H1 (cell line): ENCODE results near the gene OBSCN. TPM values are rescaled to one million over a fixed set of nuclear protein-coding genes. Genes with fewer than 3 reads are reported as not detected.

ENCODE experiments used
- CTCF ChIA-PET: fragments of 300-600 bp; sonication (Branson Sonifier 250); formaldehyde crosslinking; loops from one replicate; lab custom pipeline; 2021; ENCODE audit not compliant: partially characterized antibody; lab: Charles Lee
- POLR2A ChIA-PET: fragments of 300-600 bp; sonication (Branson Sonifier 250); formaldehyde crosslinking; loops from one replicate; lab custom pipeline; 2021; ENCODE audit warnings: inconsistent platforms; ENCODE audit not compliant: partially characterized antibody; lab: Charles Lee
- DNase-seq, 2 experiments: peaks; one replicate each; pipeline versions ENCODE4 v3.0.0 to v3.0.0-alpha.2; 2010 to 2022; ENCODE audit warnings: low spot score in 2 of 2, low read depth in 1 of 2, mixed read lengths in 1 of 2
- FAIRE-seq: peaks from 2 replicates; lab custom pipeline; 2011; peaks lifted over from hg19 to GRCh38; lab: Jason Lieb, UNC
- H2AFZ ChIP-seq: 2 replicates; pipeline ENCODE4 v1.8.1; 2012; ENCODE audit warnings: low read length, inconsistent platforms
- H2AK5ac ChIP-seq: 2 replicates; pipeline ENCODE4 v1.6.1; 2013; ENCODE audit warnings: low read depth, low read length
- H2BK120ac ChIP-seq: replicated peaks from 2 replicates; pipeline ENCODE3; 2013; ENCODE audit warnings: low read depth, low read length, inconsistent platforms
- H2BK12ac ChIP-seq: 2 replicates; pipeline ENCODE4 v1.6.1; 2013; ENCODE audit warnings: low read depth, low read length
- H2BK15ac ChIP-seq: 2 replicates; pipeline ENCODE4 v1.6.1; 2013; ENCODE audit warnings: low read length
- H2BK20ac ChIP-seq: 2 replicates; pipeline ENCODE4 v1.6.1; 2013; ENCODE audit warnings: low read length
- H2BK5ac ChIP-seq: 2 replicates; pipeline ENCODE4 v1.6.1; 2013; ENCODE audit warnings: low read depth, low read length
- H3K14ac ChIP-seq: 2 replicates; pipeline ENCODE4 v1.6.1; 2013; ENCODE audit warnings: inconsistent platforms; ENCODE audit not compliant: insufficient read length
- H3K18ac ChIP-seq: 2 replicates; pipeline ENCODE4 v1.6.1; 2013; ENCODE audit warnings: low read length; ENCODE audit errors: extremely low read depth
- H3K23ac ChIP-seq: 2 replicates; pipeline ENCODE4 v1.6.1; 2013; ENCODE audit warnings: inconsistent platforms; ENCODE audit not compliant: insufficient read length
- H3K23me2 ChIP-seq: 2 replicates; pipeline ENCODE4 v1.6.1; 2013; ENCODE audit warnings: low read depth, low read length
- H3K27ac ChIP-seq: 2 replicates; pipeline ENCODE4 v1.6.1; 2011; ENCODE audit warnings: low read depth, low read length, inconsistent platforms
- H3K27me3 ChIP-seq, 4 experiments: replicated peaks in 1 of 4; 1 replicate in 1 of 4; 2 replicates in 3 of 4; pipeline versions ENCODE4 v1.6.1 to v1.8.1; 2011 to 2013; ENCODE audit warnings: low read length in 3 of 4, mild to moderate bottlenecking in 3 of 4, inconsistent platforms in 2 of 4, mixed read lengths in 2 of 4, moderate library complexity in 1 of 4; ENCODE audit not compliant: control insufficient read depth in 3 of 4, insufficient read depth in 3 of 4; ENCODE audit errors: extremely low read depth in 1 of 4
- H3K36me3 ChIP-seq, 4 experiments: 2 replicates each; pipeline versions ENCODE4 v1.6.1 to v1.8.1; 2011 to 2013; ENCODE audit warnings: mild to moderate bottlenecking in 4 of 4, low read length in 3 of 4, moderate library complexity in 2 of 4, control low read depth in 1 of 4, inconsistent platforms in 1 of 4; ENCODE audit not compliant: insufficient read depth in 4 of 4, control insufficient read depth in 2 of 4
- H3K4ac ChIP-seq: replicated peaks from 2 replicates; pipeline ENCODE3; 2013; ENCODE audit warnings: low read length, low read depth, mixed read lengths, inconsistent platforms; ENCODE audit not compliant: insufficient read length
- H3K4me1 ChIP-seq, 4 experiments: replicated peaks in 1 of 4; 1 replicate in 1 of 4; 2 replicates in 3 of 4; pipeline versions ENCODE4 v1.6.1 to v1.8.1; 2011 to 2013; ENCODE audit warnings: low read length in 3 of 4, inconsistent platforms in 2 of 4, mixed read lengths in 1 of 4; ENCODE audit not compliant: insufficient read depth in 4 of 4, control insufficient read depth in 3 of 4
- H3K4me2 ChIP-seq, 2 experiments: 2 replicates each; pipeline versions ENCODE4 v1.6.1 to v1.8.1; 2011 to 2013; ENCODE audit warnings: low read depth in 2 of 2, low read length in 2 of 2, control low read depth in 1 of 2, inconsistent platforms in 1 of 2, mild to moderate bottlenecking in 1 of 2; ENCODE audit not compliant: insufficient read depth in 1 of 2
- H3K4me3 ChIP-seq, 4 experiments: fragments of 200-600, 300-600 bp in 1 of 4; sonication (generic), shearing (Covaris generic), sonication (Bioruptor Twin) in 1 of 4; 2 replicates each; pipeline versions ENCODE4 v1.5.1 to v1.8.1; 2011 to 2016; ENCODE audit warnings: low read length in 4 of 4, low read depth in 3 of 4, control low read depth in 2 of 4, inconsistent platforms in 2 of 4, mild to moderate bottlenecking in 2 of 4, mixed read lengths in 1 of 4, moderate library complexity in 1 of 4; ENCODE audit not compliant: insufficient read depth in 2 of 4; ENCODE audit errors: extremely low read depth in 1 of 4
- H3K56ac ChIP-seq: replicated peaks from 2 replicates; pipeline ENCODE3; 2013; ENCODE audit warnings: low read depth, mild to moderate bottlenecking, mixed read lengths, low read length, inconsistent platforms; ENCODE audit not compliant: insufficient read length
- H3K79me1 ChIP-seq: 2 replicates; pipeline ENCODE4 v1.6.1; 2013; ENCODE audit warnings: low read depth, low read length, control low read depth
- H3K79me2 ChIP-seq, 2 experiments: 2 replicates each; pipeline versions ENCODE4 v1.6.1 to v1.8.1; 2012 to 2013; ENCODE audit warnings: low read length in 2 of 2, mild to moderate bottlenecking in 2 of 2, inconsistent platforms in 1 of 2; ENCODE audit not compliant: insufficient read depth in 2 of 2, control insufficient read depth in 1 of 2
- H3K9ac ChIP-seq, 4 experiments: replicated peaks in 1 of 4; 1 replicate in 1 of 4; 2 replicates in 3 of 4; pipeline versions ENCODE4 v1.6.1 to v1.8.1; 2011 to 2013; ENCODE audit warnings: low read depth in 3 of 4, low read length in 3 of 4, control low read depth in 2 of 4, mild to moderate bottlenecking in 2 of 4, moderate library complexity in 2 of 4, inconsistent platforms in 1 of 4; ENCODE audit errors: extremely low read depth in 1 of 4
- H3K9me3 ChIP-seq, 2 experiments: 2 replicates each; pipeline versions ENCODE4 v1.6.1 to v1.8.1; 2012 to 2013; ENCODE audit warnings: mild to moderate bottlenecking in 2 of 2, moderate library complexity in 2 of 2, control low read depth in 1 of 2, inconsistent platforms in 1 of 2, low read depth in 1 of 2, low read length in 1 of 2, mixed read lengths in 1 of 2; ENCODE audit not compliant: insufficient read depth in 2 of 2
- H4K20me1 ChIP-seq, 2 experiments: replicated peaks in 1 of 2; 2 replicates each; pipeline versions ENCODE3 to v1.8.1; 2011 to 2013; ENCODE audit warnings: inconsistent platforms in 2 of 2, low read length in 2 of 2, mild to moderate bottlenecking in 1 of 2; ENCODE audit not compliant: insufficient read depth in 2 of 2, control insufficient read depth in 1 of 2
- H4K5ac ChIP-seq: 2 replicates; pipeline ENCODE4 v1.6.1; 2013; ENCODE audit warnings: low read length, low read depth, mixed read lengths, inconsistent platforms; ENCODE audit not compliant: insufficient read length
- H4K8ac ChIP-seq: 2 replicates; pipeline ENCODE4 v1.8.0; 2013; ENCODE audit warnings: mild to moderate bottlenecking, moderate library complexity, low read length, inconsistent platforms; ENCODE audit not compliant: insufficient read depth; ENCODE audit errors: extremely low read depth
- H4K91ac ChIP-seq: replicated peaks from 2 replicates; pipeline ENCODE3; 2013; ENCODE audit warnings: low read length, mixed read lengths, inconsistent platforms; ENCODE audit not compliant: insufficient read length
- ASH2L ChIP-seq: fragments of 200-600, 300-600 bp; sonication (generic); IDR thresholded peaks from one replicate; pipeline ENCODE4 v1.7.1; 2017; ENCODE audit warnings: low read length
- CHD1 ChIP-seq: IDR thresholded peaks from 2 replicates; pipeline ENCODE4 v1.6.1; 2012; ENCODE audit warnings: low read depth, low read length, improper control_type of control experiment
- EP300 ChIP-seq, 2 experiments: IDR thresholded peaks; 1 replicate in 1 of 2; 2 replicates in 1 of 2; pipeline ENCODE4 v1.6.1; 2011 to 2012; ENCODE audit warnings: low read depth in 2 of 2, low read length in 2 of 2, mild to moderate bottlenecking in 2 of 2, borderline replicate concordance in 1 of 2, inconsistent platforms in 1 of 2, moderate library complexity in 1 of 2
- GABPA ChIP-seq: IDR thresholded peaks from 2 replicates; pipeline ENCODE4 v1.6.1; 2011; ENCODE audit warnings: mild to moderate bottlenecking, low read length, moderate library complexity, borderline replicate concordance; ENCODE audit not compliant: insufficient read depth
- MAFK ChIP-seq: IDR thresholded peaks from 2 replicates; pipeline ENCODE4 v1.6.1; 2012; ENCODE audit warnings: low read depth, mild to moderate bottlenecking, improper control_type of control experiment, low read length
- NANOG ChIP-seq: IDR thresholded peaks from 2 replicates; pipeline ENCODE4 v1.6.1; 2011; ENCODE audit warnings: low read length, low read depth, mild to moderate bottlenecking, inconsistent platforms; ENCODE audit not compliant: insufficient read depth, poor library complexity, severe bottlenecking
- NRF1 ChIP-seq: IDR thresholded peaks from 2 replicates; pipeline ENCODE4 v1.6.1; 2011; ENCODE audit warnings: mild to moderate bottlenecking, low read depth, low read length, improper control_type of control experiment
- PHF8 ChIP-seq: fragments of 200-600 bp; sonication (generic); conservative IDR thresholded peaks from 2 replicates; pipeline ENCODE4 v1.7.1; 2012; ENCODE audit warnings: low read depth, mild to moderate bottlenecking, inconsistent platforms, low read length, moderate library complexity
- RAD21 ChIP-seq, 2 experiments: IDR thresholded peaks in 1 of 2; conservative IDR thresholded peaks in 1 of 2; 2 replicates each; pipeline ENCODE4 v1.6.1; 2011; ENCODE audit warnings: low read depth in 2 of 2, low read length in 2 of 2, improper control_type of control experiment in 1 of 2, inconsistent platforms in 1 of 2, mild to moderate bottlenecking in 1 of 2, moderate library complexity in 1 of 2
- RNF2 ChIP-seq: fragments of 200-900, 300-1000 bp; sonication (generic); IDR thresholded peaks from 2 replicates; pipeline ENCODE4 v1.7.1; 2016; ENCODE audit warnings: borderline replicate concordance, low read depth, mild to moderate bottlenecking, antibody characterized with exemption, low read length; ENCODE audit not compliant: poor library complexity, severe bottlenecking; ENCODE audit errors: missing control alignments
- SAP30 ChIP-seq: fragments of 300-600 bp; sonication (generic); IDR thresholded peaks from 2 replicates; pipeline ENCODE4 v1.7.1; 2012; ENCODE audit warnings: low read length, moderate library complexity, mild to moderate bottlenecking, inconsistent platforms; ENCODE audit not compliant: insufficient read depth, insufficient replicate concordance
- SRF ChIP-seq: IDR thresholded peaks from 2 replicates; pipeline ENCODE4 v1.6.1; 2011; ENCODE audit warnings: mild to moderate bottlenecking, low read depth, low read length, moderate library complexity
- TBP ChIP-seq: IDR thresholded peaks from 2 replicates; pipeline ENCODE4 v1.6.1; 2011; ENCODE audit warnings: low read depth, low read length, improper control_type of control experiment
- WGBS, 2 experiments: shearing (Covaris generic) in 1 of 2; methylation state at CpG; one replicate each; pipeline versions ENCODE4 v1.1.6 to v1.1.7; 2013 to 2015; ENCODE audit warnings: low lambda C conversion rate in 2 of 2, mixed read lengths in 2 of 2, inconsistent platforms in 1 of 2, low coverage in 1 of 2, missing lambda C conversion rate in 1 of 2; ENCODE audit not compliant: insufficient replicate concordance in 2 of 2, insufficient coverage in 1 of 2, insufficient read length in 1 of 2; ENCODE audit errors: extremely low coverage in 1 of 2, missing lambda C conversion rate in 1 of 2; 5-methylcytosine and 5-hydroxymethylcytosine counted together
- polyA plus RNA-seq, 7 experiments: library from polyadenylated mRNA; depleted of rRNA in 3 of 7; stranded (reverse) in 5 of 7; unstranded in 2 of 7; fragments of >200 nt in 5 of 7; fragments of 200-250 nt in 2 of 7; gene quantifications; 1 replicate in 5 of 7; 2 replicates in 1 of 7; 4 replicates in 1 of 7; pipeline versions ENCODE4 v1.2.1 to v1.2.3, GENCODE V29; 2011 to 2013; ENCODE audit warnings: missing spikeins in 2 of 7, mixed read lengths in 2 of 7
- total RNA-seq: library from RNA; stranded (reverse); fragmentation: NEBNext Ultra II Directional; extraction: Animal tissue kit (Norgen Biotek cat#: 25700); gene quantifications from 2 replicates; pipeline ENCODE4 v1.2.1, GENCODE V29; 2021

The OBSCN gene
- total and polyA plus RNA-seq, 2 of the 8 experiments (the other 6 are each of a cell fraction or from before 2014, with no cell fraction given), result 7.5 to 28.4 TPM

DNA sequence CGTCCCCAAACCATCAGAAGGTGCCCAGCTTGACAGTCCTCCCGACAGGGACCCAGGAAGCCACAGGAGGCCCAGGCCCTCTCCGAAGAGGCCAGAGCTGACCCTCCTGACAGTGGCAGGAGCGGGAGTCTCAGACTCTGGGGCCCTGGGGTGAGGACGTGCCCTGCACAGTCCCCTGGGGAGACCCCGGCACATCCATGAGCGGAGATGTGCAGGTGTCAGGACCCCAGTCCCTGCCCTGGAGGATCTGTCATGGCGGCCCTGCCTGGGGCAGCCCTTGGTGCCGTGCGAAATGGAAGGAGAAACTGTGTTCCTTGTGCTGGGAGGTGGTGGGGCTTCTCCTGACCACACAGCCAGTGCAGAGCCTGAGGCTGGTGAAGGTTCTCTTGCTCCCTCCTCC, 55.8 kb downstream of the OBSCN start:
- H4K91ac ChIP-seq, result no peak overlapping the region
- H3K14ac ChIP-seq, result no peak overlapping the region
- H2AK5ac ChIP-seq, result no peak overlapping the region
- H2BK15ac ChIP-seq, result no peak overlapping the region
- H3K4me1 ChIP-seq, result no peaks in the 10 kb centered on the region
- peaks cover 0 to 4% (median 0%) of the 10 kb centered on the region in 4 experiments; a peak in 2 of 8 replicates for H3K36me3 ChIP-seq
- H4K20me1 ChIP-seq, result peaks cover 0 to 3% of the 10 kb centered on the region in 2 experiments
- H3K4me2 ChIP-seq, result no peak overlapping the region
- no peak overlapping the region for H3K18ac ChIP-seq
- DNase-seq, result peak in 1 of 2 experiments; percentile 44
- no peaks in the 10 kb centered on the region for H3K23me2 ChIP-seq
- no peak overlapping the region for H3K23ac ChIP-seq
- no peaks in the 10 kb centered on the region for H3K27me3 ChIP-seq
- H2BK12ac ChIP-seq, result no peak overlapping the region
- no peak overlapping the region for H2BK120ac ChIP-seq
- H3K56ac ChIP-seq, result no peak overlapping the region
- no peak for FAIRE-seq
- no peaks in the 10 kb centered on the region for H3K79me2 ChIP-seq
- no peaks in the 10 kb centered on the region for H3K79me1 ChIP-seq
- no peak overlapping the region for H4K5ac ChIP-seq
- H2BK5ac ChIP-seq, result no peak overlapping the region
- H3K4me3 ChIP-seq, result no peak overlapping the region
- WGBS, 2 experiments, result 97% methylated on average over 10 of the region's 10 CpGs; no CpG with 5 or more reads in 1 of the 2 experiments
- ChIA-PET CTCF (interaction anchor here (0.8 to 2.6 kb wide), 5 partner anchors 10 to 78 kb away, joined by 3 to 12 read pairs (median 3); no protein-coding TSS in a partner anchor), POLR2A (no interaction called here)
- H3K27ac ChIP-seq, result no peak overlapping the region
- H3K4ac ChIP-seq, result no peak overlapping the region
- H2BK20ac ChIP-seq, result no peak overlapping the region
- H3K9ac ChIP-seq, result no peak overlapping the region
- H2AFZ ChIP-seq, result no peak overlapping the region
- H4K8ac ChIP-seq, result no peak overlapping the region
- TF ChIP-seq CHD1 (no peak), MAFK (no peak), NRF1 (no peak), SRF (no peak), RAD21 (IDR thresholded peaks at IDR 0.05 in 1 of 2, conservative IDR thresholded peaks at IDR 0.05 in 1 of 2; ENCODE audit: low read depth in 2 of 2, low read length in 2 of 2) (no peak), EP300 (IDR thresholded peaks at IDR 0.05; ENCODE audit: borderline replicate concordance in 1 of 2, low read depth in 2 of 2, low read length in 2 of 2) (no peak), RNF2 (no peak), PHF8 (no peak), ASH2L (no peak), SAP30 (no peak), NANOG (no peak), TBP (no peak), GABPA (no peak)
- H3K9me3 ChIP-seq, result no peaks in the 10 kb centered on the region; a peak in 1 of 4 replicates
